Panc1 (cell line): ENCODE results near the gene PTPRN.

Experiments used
- TF ChIP-seq, protein P1 (sequence below): fragments of 450-650 bp; IDR thresholded peaks from 2 replicates; pipeline ENCODE4 v1.5.1; 2017; ENCODE audit warnings: mild to moderate bottlenecking
- TF ChIP-seq, protein P2 (sequence below), 2 experiments: IDR thresholded peaks; 2 replicates each; pipeline ENCODE4 v1.6.1; 2011 to 2012; ENCODE audit warnings: low read depth in 2 of 2, control low read depth in 1 of 2, low read length in 1 of 2, mild to moderate bottlenecking in 1 of 2, moderate library complexity in 1 of 2; ENCODE audit not compliant: insufficient read depth in 1 of 2

DNA sequence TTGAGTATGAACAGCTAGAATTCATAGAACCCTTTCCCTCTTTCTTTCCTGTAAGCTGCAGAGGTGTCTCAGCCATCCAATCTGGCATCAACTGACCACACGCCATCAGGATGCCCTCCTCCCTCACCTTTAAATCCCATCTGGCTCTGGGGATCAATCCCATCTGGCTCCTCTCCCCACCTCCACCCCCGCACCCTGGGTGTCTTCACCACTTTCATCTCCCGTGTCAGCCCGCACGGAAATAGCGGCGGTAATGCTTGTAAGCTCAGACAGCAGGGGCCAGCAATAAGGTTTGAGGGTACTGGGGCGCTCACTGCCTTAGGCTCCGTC lies 56.7 kb downstream of the PTPRN start:
- TF ChIP-seq, protein P1, sequence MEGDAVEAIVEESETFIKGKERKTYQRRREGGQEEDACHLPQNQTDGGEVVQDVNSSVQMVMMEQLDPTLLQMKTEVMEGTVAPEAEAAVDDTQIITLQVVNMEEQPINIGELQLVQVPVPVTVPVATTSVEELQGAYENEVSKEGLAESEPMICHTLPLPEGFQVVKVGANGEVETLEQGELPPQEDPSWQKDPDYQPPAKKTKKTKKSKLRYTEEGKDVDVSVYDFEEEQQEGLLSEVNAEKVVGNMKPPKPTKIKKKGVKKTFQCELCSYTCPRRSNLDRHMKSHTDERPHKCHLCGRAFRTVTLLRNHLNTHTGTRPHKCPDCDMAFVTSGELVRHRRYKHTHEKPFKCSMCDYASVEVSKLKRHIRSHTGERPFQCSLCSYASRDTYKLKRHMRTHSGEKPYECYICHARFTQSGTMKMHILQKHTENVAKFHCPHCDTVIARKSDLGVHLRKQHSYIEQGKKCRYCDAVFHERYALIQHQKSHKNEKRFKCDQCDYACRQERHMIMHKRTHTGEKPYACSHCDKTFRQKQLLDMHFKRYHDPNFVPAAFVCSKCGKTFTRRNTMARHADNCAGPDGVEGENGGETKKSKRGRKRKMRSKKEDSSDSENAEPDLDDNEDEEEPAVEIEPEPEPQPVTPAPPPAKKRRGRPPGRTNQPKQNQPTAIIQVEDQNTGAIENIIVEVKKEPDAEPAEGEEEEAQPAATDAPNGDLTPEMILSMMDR: no peak
- TF ChIP-seq, protein P2, sequence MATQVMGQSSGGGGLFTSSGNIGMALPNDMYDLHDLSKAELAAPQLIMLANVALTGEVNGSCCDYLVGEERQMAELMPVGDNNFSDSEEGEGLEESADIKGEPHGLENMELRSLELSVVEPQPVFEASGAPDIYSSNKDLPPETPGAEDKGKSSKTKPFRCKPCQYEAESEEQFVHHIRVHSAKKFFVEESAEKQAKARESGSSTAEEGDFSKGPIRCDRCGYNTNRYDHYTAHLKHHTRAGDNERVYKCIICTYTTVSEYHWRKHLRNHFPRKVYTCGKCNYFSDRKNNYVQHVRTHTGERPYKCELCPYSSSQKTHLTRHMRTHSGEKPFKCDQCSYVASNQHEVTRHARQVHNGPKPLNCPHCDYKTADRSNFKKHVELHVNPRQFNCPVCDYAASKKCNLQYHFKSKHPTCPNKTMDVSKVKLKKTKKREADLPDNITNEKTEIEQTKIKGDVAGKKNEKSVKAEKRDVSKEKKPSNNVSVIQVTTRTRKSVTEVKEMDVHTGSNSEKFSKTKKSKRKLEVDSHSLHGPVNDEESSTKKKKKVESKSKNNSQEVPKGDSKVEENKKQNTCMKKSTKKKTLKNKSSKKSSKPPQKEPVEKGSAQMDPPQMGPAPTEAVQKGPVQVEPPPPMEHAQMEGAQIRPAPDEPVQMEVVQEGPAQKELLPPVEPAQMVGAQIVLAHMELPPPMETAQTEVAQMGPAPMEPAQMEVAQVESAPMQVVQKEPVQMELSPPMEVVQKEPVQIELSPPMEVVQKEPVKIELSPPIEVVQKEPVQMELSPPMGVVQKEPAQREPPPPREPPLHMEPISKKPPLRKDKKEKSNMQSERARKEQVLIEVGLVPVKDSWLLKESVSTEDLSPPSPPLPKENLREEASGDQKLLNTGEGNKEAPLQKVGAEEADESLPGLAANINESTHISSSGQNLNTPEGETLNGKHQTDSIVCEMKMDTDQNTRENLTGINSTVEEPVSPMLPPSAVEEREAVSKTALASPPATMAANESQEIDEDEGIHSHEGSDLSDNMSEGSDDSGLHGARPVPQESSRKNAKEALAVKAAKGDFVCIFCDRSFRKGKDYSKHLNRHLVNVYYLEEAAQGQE (IDR thresholded peaks at IDR 0.05; ENCODE audit: insufficient read depth in 1 of 2, low read depth in 2 of 2, low read length in 1 of 2): no peak
